Ascending aorta (tissue), 2 donors: ENCODE measurements around the gene GRIN2C. TPM values are rescaled to one million over a fixed set of nuclear protein-coding genes. Genes with fewer than 3 reads are reported as not detected.

Experiments
- DNase-seq, 2 donors: peaks; one replicate each; pipeline ENCODE4 v3.0.0-alpha.2; 2019; ENCODE audit warnings: low spot score in 2 of 2
- H3K27ac ChIP-seq, 2 donors: fragments of 200-600 bp; sonication (generic); one replicate each; pipeline ENCODE4 v1.5.1; 2016 to 2017; ENCODE audit warnings: mild to moderate bottlenecking in 1 of 2
- H3K27me3 ChIP-seq: fragments of 200-600 bp; sonication (generic); one replicate; pipeline ENCODE4 v1.5.1; 2017
- H3K36me3 ChIP-seq, 2 donors: fragments of 200-600 bp; sonication (generic); one replicate each; pipeline ENCODE4 v1.5.1; 2016
- H3K4me1 ChIP-seq, 2 donors: fragments of 200-600 bp; sonication (generic); one replicate each; pipeline ENCODE4 v1.5.1; 2016 to 2017; ENCODE audit warnings: mild to moderate bottlenecking in 1 of 2
- H3K4me3 ChIP-seq, 2 donors: fragments of 200-600 bp; sonication (generic); one replicate each; pipeline ENCODE4 v1.5.1; 2016 to 2017; ENCODE audit warnings: mild to moderate bottlenecking in 1 of 2
- H3K9me3 ChIP-seq, 2 donors: fragments of 200-600 bp; sonication (generic); one replicate each; pipeline ENCODE4 v1.5.1; 2016
- intact Hi-C: fragments of 100-400 bp; cut with DNase I; formaldehyde crosslinking; loops from one replicate; pipeline ENCODE4 v1.15.1; 2023
- total RNA-seq: library from RNA; depleted of rRNA; stranded (reverse); fragments of >200 nt; gene quantifications from one replicate; pipeline ENCODE4 v1.1.0, GENCODE V29; 2016
- TF ChIP-seq, protein P1 (sequence below), 3 experiments: fragments of 200-600 bp in 2 of 3; fragments of 450-650 bp in 1 of 3; sonication (generic) in 2 of 3; IDR thresholded peaks; one replicate each; pipeline ENCODE4 v1.5.1; 2016 to 2019; ENCODE audit warnings: antibody characterized with exemption in 3 of 3, mild to moderate bottlenecking in 1 of 3, moderate library complexity in 1 of 3

GRIN2C gene
- total RNA-seq, 1 donor from 2014 or later: not detected

DNA sequence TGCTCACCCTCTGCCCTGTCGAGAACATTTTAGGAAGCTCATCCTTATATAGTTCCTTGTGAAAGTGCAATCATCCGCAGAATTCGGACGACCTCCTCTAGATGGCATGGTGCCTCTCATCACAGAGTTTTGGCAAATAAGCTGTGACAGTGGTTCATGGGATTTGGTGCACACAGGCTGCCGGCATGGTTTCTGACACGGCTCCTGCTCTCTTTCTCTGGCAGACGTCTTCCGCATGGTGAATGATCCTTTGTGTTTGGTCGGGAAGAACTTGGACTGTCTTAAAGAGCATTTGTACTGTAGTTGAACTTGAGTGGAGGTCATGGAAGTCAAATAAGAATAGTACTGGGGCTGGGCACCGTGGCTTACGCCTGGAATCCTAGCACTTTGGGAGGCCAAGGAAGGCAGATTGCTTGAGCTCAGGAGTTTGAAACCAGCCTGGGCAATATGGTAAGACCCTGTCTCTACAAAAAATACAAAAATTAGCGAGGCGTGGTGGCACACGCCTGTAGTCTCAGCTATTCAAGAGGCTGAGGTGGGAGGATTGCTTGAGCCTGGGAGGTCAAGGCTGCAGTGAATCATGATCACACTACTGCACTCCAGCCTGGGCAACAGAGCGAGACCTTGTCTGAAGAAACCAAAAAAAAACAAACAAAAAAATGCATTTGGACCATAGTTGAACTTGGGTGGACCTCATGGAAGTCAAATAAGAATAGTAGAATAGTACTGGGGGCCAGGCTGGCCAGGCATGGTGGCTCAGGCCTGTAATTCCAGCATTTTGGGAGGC is 48.8 kb downstream of the GRIN2C start:
- Histone ChIP-seq H3K27me3 (no peaks in the 10 kb centered on the region), H3K36me3 (no peaks in the 10 kb centered on the region), H3K9me3 (no peaks in the 10 kb centered on the region), H3K4me1 (no peaks in the 10 kb centered on the region), H3K27ac (no peak overlapping the region), H3K4me3 (no peak overlapping the region)
- intact Hi-C loops: no loop called here
- no peak for DNase-seq
- TF ChIP-seq, protein P1, sequence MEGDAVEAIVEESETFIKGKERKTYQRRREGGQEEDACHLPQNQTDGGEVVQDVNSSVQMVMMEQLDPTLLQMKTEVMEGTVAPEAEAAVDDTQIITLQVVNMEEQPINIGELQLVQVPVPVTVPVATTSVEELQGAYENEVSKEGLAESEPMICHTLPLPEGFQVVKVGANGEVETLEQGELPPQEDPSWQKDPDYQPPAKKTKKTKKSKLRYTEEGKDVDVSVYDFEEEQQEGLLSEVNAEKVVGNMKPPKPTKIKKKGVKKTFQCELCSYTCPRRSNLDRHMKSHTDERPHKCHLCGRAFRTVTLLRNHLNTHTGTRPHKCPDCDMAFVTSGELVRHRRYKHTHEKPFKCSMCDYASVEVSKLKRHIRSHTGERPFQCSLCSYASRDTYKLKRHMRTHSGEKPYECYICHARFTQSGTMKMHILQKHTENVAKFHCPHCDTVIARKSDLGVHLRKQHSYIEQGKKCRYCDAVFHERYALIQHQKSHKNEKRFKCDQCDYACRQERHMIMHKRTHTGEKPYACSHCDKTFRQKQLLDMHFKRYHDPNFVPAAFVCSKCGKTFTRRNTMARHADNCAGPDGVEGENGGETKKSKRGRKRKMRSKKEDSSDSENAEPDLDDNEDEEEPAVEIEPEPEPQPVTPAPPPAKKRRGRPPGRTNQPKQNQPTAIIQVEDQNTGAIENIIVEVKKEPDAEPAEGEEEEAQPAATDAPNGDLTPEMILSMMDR (IDR thresholded peaks at IDR 0.05): no peak

DNA sequence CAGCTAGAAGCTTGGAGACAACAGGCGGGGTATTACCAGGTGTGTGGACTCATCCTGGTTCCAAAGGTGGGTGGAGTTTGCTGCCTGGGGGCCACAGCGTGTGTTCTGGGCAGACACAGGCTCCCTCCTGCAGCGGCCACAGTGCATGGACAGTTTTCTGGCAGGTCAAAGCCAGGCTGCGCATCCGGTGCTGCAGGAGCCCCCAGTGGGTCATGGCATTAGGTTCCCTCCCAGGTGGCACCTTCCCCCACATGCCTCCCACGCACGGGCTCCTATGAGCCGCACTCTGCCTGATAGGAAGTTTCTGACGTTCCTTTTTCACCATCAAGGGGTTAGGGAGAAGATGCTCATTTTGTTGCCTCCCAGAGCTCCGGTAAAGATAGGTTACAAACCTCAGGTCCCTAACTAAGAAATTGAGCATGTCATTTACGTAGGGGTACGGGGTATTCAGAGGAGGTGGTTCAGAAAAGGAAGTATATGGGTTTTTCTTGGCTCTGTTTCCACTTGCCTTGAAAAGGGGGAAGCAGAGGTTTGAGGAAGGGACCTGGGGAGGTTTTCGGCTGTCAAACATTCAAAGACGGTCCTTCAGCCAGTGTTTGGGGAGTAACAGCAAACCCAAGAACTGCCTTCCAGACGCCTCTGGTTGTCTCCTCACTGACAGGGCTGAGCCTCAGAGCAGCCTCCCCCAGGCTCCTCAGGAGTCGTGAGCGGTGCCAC is 50.8 kb downstream of the GRIN2C start:
- H3K4me3 ChIP-seq: no peak overlapping the region
- intact Hi-C loops: no loop called here

DNA sequence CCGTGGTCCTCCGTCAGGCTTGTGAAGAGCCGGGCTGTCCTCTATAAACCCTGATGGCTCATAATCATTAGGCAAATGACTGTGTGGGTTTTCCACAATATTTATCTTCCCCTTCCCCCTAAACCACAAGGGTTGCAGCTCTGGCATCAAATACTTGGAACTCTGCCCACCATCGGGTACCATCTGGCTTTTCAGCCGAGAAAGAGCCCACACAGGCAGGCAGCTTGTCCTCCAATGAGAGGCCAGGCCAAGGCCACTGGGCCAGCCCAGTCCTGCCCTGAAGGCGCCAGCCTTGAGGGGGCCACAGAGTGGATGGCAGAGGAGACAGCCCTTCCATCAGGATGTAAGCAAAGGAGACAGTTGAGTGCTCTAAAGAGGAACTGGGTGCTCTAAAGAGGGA is 51.8 kb downstream of the GRIN2C start:
- TF ChIP-seq, protein P1 (IDR thresholded peaks at IDR 0.05): no peak
- Histone ChIP-seq H3K36me3 (peaks cover 5 to 7% of the 10 kb centered on the region in 2 donors), H3K9me3 (no peaks in the 10 kb centered on the region), H3K27me3 (no peaks in the 10 kb centered on the region), H3K27ac (no peak overlapping the region), H3K4me3 (no peak overlapping the region), H3K4me1 (no peaks in the 10 kb centered on the region)
- no peak for DNase-seq
- intact Hi-C loops: no loop called here

More for the DNA sequence above, 50.8 kb downstream of the GRIN2C start:
- Histone ChIP-seq H3K27me3 (no peaks in the 10 kb centered on the region), H3K27ac (no peak overlapping the region), H3K9me3 (no peaks in the 10 kb centered on the region), H3K36me3 (peaks cover 5 to 7% of the 10 kb centered on the region in 2 donors), H3K4me1 (no peaks in the 10 kb centered on the region)
- TF ChIP-seq, protein P1 (IDR thresholded peaks at IDR 0.05): no peak
- no peak for DNase-seq

DNA sequence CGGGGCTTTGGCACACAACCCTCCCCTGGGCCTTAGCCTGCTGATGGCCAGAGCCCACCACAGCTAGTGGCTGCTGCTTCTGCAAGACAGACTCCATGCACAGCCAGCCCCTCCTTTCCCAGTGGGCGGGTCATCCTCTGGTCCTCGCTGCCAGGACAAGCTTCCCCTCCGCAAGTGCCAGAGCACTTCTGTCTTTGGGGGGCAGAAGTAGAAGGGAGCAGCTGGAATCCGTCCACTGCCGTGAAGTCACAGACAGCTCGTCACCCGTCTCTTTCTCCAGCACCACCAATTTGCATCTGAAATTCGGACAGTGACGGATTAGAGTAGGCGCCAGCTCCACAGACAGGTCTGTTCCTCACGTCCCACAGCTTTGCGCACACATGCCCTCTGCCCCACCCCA is 52.2 kb downstream of the GRIN2C start:
- Histone ChIP-seq H3K4me3 (no peak overlapping the region), H3K4me1 (no peaks in the 10 kb centered on the region), H3K27ac (no peak overlapping the region), H3K9me3 (no peaks in the 10 kb centered on the region), H3K36me3 (peaks cover 5 to 7% of the 10 kb centered on the region in 2 donors), H3K27me3 (no peaks in the 10 kb centered on the region)
- TF ChIP-seq, protein P1 (IDR thresholded peaks at IDR 0.05): no peak
- DNase-seq: no peak
- intact Hi-C loops: no loop called here

DNA sequence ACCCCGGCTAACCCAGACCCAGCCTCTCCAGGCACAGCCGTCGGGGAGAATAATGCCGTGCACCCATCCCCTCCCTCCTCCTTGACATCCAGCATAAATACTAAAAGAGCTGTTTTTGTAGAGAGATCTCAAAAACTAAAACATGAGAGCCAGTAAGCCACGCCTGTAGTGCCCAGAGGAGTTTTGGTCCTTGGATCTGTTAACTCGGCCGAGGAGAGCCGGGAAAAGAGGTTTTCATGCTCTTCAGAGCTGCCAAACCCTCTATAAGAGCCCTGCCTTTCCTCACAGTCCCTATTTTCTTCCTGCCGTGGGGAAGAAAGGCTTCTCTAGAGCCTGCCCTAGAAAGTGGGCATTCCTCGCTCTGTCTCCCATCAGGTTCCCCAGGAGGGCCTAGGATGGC is 53.4 kb downstream of the GRIN2C start:
- intact Hi-C loops: no loop called here
- TF ChIP-seq, protein P1 (IDR thresholded peaks at IDR 0.05): no peak
- Histone ChIP-seq H3K27ac (no peak overlapping the region), H3K27me3 (no peaks in the 10 kb centered on the region), H3K4me1 (no peaks in the 10 kb centered on the region), H3K9me3 (no peaks in the 10 kb centered on the region), H3K36me3 (peaks cover 5 to 7% of the 10 kb centered on the region in 2 donors), H3K4me3 (no peak overlapping the region)
- no peak for DNase-seq
